ENCODE results near the gene KCNN1. TPM values are rescaled to one million over a fixed set of nuclear protein-coding genes. Genes with fewer than 3 reads are reported as not detected.
"Not testable (repeated sequence)": the region's sequence is repeated elsewhere in the genome, so short reads cannot be mapped to it uniquely, and the experiment has no call there.

The KCNN1 gene
- total RNA-seq, 1 experiment from 2014 or later, result 0.61 TPM

DNA sequence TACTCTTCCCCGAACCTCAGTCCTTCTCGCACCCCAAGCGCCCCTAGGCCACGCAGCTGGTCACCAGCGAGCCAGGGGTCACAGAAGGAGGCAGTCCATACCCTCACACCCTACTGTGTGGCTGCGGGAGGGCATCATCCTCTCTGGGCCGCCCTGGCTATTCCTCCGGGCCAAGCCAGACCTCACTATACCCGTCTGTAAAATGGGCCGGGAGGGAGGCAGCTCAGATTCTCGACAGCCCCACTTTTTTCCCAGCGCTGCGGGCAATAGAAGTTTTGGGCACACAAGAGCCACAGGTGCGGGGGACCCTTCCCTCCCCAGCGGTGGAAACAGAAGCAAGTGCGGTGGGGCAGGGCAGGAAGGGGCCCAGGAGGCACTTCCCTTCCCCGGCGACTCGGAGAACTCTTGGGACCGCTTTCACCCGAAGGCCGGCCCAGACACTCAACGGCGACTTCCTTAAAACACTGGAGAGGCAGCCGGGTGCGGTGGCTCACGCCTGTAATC lies 35.5 kb downstream of the KCNN1 start:
- TF ChIP-seq SRF (IDR thresholded peaks at IDR 0.05; ENCODE audit: low read depth) (no peak), SP1 (IDR thresholded peaks at IDR 0.05; ENCODE audit: low read depth) (no peak), ELF1 (IDR thresholded peaks at IDR 0.05; ENCODE audit: borderline replicate concordance, low read depth) (no peak)
- Histone ChIP-seq H3K27me3 (ENCODE audit: insufficient read depth, low read length) (no peaks in the 10 kb centered on the region), H3K27ac (ENCODE audit: low read depth, low read length) (peak overlapping the region; percentile 97; the same call in 1 of the 2 replicates), H3K4me1 (ENCODE audit: control insufficient read depth in 1 of 2, insufficient read depth in 2 of 2, low read length in 2 of 2) (peaks cover 22 to 57% of the 10 kb centered on the region in 2 experiments), H3K9me2 (ENCODE audit: insufficient read depth) (no peaks in the 10 kb centered on the region), H3K9ac (ENCODE audit: low read length) (peak overlapping the region; percentile 86), H3K4me2 (ENCODE audit: low read length) (peak overlapping the region; percentile 94), H2AFZ (ENCODE audit: low read depth, low read length, poor library complexity, severe bottlenecking) (no peak overlapping the region), H3K36me3 (ENCODE audit: control insufficient read depth in 1 of 2, insufficient read depth in 2 of 2, low read length in 2 of 2) (no peaks in the 10 kb centered on the region; a peak in 1 of 4 replicates), H3K79me2 (ENCODE audit: insufficient read depth, low read length) (peaks cover 35% of the 10 kb centered on the region), H3K4me3 (replicated peaks in 1 of 2; ENCODE audit: low read depth in 1 of 2, low read length in 2 of 2) (peak overlapping the region; percentile 73 to 87), H3K9me3 (ENCODE audit: control insufficient read depth in 1 of 2, insufficient read depth in 1 of 2, low read depth in 1 of 2, low read length in 2 of 2) (no peaks in the 10 kb centered on the region), H4K20me1 (ENCODE audit: insufficient read depth) (no peaks in the 10 kb centered on the region)
- RAD21 ChIA-PET (ENCODE audit: low non-redundant PET in 1 of 2, low total read pairs in 2 of 2, uncharacterized antibody in 2 of 2, unreplicated experiment in 2 of 2), result interaction anchor here in 1 of 2 experiments (0.6 kb wide), 1 partner anchor 8 kb away, joined by 4 read pairs; no protein-coding TSS in a partner anchor
- BruUV-seq (replicated peaks), result TSS peak; percentile 64
- intact Hi-C loops (cut with micrococcal nuclease), result loop anchor here (10.0 kb wide), 1 partner anchor 152 kb away; the partner anchor contains the start of gene PIK3R2
- CTCF ChIA-PET, result no interaction called here
- POLR2A ChIA-PET, result no interaction called here
- DNase-seq (ENCODE audit: low read depth, low spot score) (no peak), ATAC-seq (no peak)

DNA sequence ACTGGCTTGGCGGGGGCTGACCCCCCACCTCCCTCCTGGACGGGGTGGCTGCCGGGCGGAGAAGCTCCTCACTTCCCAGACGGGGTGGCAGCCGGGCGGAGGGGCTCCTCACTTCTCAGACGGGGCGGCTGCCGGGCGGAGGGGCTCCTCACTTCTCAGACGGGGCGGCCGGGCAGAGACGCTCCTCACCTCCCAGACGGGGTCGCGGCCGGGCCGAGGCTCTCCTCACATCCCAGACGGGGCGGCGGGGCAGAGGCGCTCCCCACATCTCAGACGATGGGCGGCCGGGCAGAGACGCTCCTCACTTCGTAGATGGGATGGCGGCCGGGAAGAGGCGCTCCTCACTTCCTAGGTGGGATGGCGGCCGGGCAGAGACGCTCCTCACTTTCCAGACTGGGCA lies 38.8 kb downstream of the KCNN1 start:
- ATAC-seq; BruUV-seq (replicated peaks); H3K9ac ChIP-seq (ENCODE audit: low read length); H3K27me3 ChIP-seq (ENCODE audit: insufficient read depth, low read length); H3K27ac ChIP-seq (ENCODE audit: low read depth, low read length); H3K9me3 ChIP-seq (ENCODE audit: control insufficient read depth in 1 of 2, insufficient read depth in 1 of 2, low read depth in 1 of 2, low read length in 2 of 2); H2AFZ ChIP-seq (ENCODE audit: low read depth, low read length, poor library complexity, severe bottlenecking); H4K20me1 ChIP-seq (ENCODE audit: insufficient read depth); H3K4me3 ChIP-seq (replicated peaks in 1 of 2; ENCODE audit: low read depth in 1 of 2, low read length in 2 of 2); H3K4me2 ChIP-seq (ENCODE audit: low read length); H3K9me2 ChIP-seq (ENCODE audit: insufficient read depth); RAD21 ChIA-PET (ENCODE audit: low non-redundant PET in 1 of 2, low total read pairs in 2 of 2, uncharacterized antibody in 2 of 2, unreplicated experiment in 2 of 2); DNase-seq (ENCODE audit: low read depth, low spot score); POLR2A ChIA-PET: not testable (repeated sequence)
- CTCF ChIA-PET, result interaction anchor here (0.7 to 1.1 kb wide), 2 partner anchors 55 to 245 kb away, joined by 3 read pairs; no protein-coding TSS in a partner anchor
- intact Hi-C loops (cut with micrococcal nuclease), result loop anchor here (10.0 kb wide), 1 partner anchor 149 kb away; the partner anchor contains the start of gene PIK3R2
- peaks cover 53% of the 10 kb centered on the region for H3K79me2 ChIP-seq (ENCODE audit: insufficient read depth, low read length)
- peaks cover 2 to 25% of the 10 kb centered on the region in 2 experiments; a peak in 3 of 4 replicates for H3K4me1 ChIP-seq (ENCODE audit: control insufficient read depth in 1 of 2, insufficient read depth in 2 of 2, low read length in 2 of 2)
- peaks cover 14 to 24% of the 10 kb centered on the region in 2 experiments; a peak in 3 of 4 replicates for H3K36me3 ChIP-seq (ENCODE audit: control insufficient read depth in 1 of 2, insufficient read depth in 2 of 2, low read length in 2 of 2)

Data from HCT116 (cell line).